Activated naive CD8-positive, alpha-beta T cell treated with anti-CD3 and anti-CD28 coated beads, Interleukin-2, amount 50 U/mL, for 24 hours (primary cell): ENCODE results near the gene EFTUD2.

Source experiments
- ATAC-seq: fragments of 150-1000 bp; cut with Tn5 transposase; one replicate; pipeline ENCODE4 v1.10.0; 2021
- DNase-seq: peaks from one replicate; pipeline ENCODE4 v3.0.0; 2021
- H3K27ac Mint-ChIP-seq: one replicate; pipeline ENCODE4 v1.8.0; 2021; ENCODE audit warnings: mild to moderate bottlenecking, mixed read lengths
- H3K27me3 Mint-ChIP-seq: one replicate; pipeline ENCODE4 v1.8.0; 2021; ENCODE audit warnings: mixed read lengths
- H3K36me3 Mint-ChIP-seq: one replicate; pipeline ENCODE4 v1.8.0; 2021; ENCODE audit warnings: low read depth, mixed read lengths
- H3K4me1 Mint-ChIP-seq: one replicate; pipeline ENCODE4 v1.8.0; 2021; ENCODE audit warnings: mixed read lengths
- H3K4me3 Mint-ChIP-seq: one replicate; pipeline ENCODE4 v1.8.0; 2021; ENCODE audit warnings: mild to moderate bottlenecking, moderate library complexity, mixed read lengths
- H3K9me3 Mint-ChIP-seq: one replicate; pipeline ENCODE4 v1.8.0; 2021; ENCODE audit warnings: mixed read lengths

The EFTUD2 gene

DNA sequence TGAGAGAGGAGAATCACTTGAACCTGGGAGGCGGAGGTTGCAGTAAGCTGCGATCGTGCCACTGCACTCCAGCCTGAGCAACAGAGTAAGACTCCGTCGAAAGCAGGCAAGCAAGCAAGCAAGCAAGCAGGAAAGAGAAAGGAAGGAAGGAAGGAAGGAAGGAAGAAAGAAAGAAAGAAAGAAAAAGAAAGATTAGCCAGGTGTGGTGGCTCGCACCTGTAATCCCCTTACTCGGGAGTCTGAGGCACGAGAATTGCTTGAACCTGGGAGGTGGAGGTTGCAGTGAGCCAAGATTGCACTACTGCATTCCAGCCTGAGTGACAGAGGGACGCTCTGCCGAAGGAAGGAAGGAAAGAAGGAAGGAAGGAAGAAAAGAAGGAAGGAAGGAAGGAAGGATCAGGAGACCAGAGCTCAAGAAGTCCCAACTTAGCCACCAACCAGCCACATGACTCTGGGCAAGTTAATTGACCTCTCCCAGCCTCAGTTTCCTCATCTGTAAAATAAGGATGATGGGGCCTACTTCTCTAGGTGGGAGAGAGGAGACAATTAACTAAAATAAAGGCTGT lies 9.6 kb upstream of the EFTUD2 start:
- no peaks in the 10 kb centered on the region for H3K36me3 Mint-ChIP-seq
- H3K27ac Mint-ChIP-seq: no peak overlapping the region
- no peak for DNase-seq
- no peaks in the 10 kb centered on the region for H3K9me3 Mint-ChIP-seq
- peaks cover 18% of the 10 kb centered on the region for H3K27me3 Mint-ChIP-seq
- no peak overlapping the region for H3K4me3 Mint-ChIP-seq
- no peak for ATAC-seq
- no peaks in the 10 kb centered on the region for H3K4me1 Mint-ChIP-seq

DNA sequence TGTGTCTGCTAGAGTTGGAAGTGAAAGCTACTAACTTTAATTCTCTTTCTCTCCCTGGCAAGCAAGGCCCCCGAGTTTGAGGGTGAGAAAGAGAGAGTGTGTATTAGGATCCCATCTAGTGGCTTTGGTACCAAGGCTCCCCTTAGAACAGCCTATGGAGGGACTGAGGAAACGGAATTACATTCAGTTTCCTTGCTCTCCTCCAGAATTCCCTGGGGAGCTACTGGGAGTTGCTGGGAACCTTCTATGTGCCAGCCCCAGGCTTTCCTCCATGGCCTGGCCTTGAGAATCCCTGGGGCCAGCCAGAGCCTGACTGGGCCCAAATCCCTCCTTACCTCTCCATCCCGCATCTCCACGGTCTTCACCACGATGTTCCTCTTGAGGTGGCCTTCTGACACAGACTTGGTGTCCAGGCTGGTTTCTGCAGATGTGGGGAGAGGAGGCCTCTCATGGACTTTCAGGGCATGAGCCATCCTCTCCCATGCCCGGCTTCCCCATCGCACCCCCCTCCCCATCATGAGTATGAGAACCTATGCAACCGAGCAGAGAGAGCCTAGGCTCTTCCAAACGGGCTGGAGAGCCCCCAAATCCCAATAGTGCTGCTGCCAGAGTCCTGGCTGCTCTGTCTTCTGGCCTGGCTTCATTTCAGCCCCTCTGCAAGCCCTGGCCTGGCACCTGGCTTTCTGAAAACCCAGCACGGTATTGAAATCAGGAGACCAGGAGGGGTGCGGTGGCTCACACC lies 8.7 kb upstream of the EFTUD2 start:
- ATAC-seq (no peak), DNase-seq (no peak)
- H3K27ac Mint-ChIP-seq: no peak overlapping the region
- H3K4me1 Mint-ChIP-seq: no peaks in the 10 kb centered on the region
- no peak overlapping the region for H3K4me3 Mint-ChIP-seq
- peaks cover 13% of the 10 kb centered on the region for H3K27me3 Mint-ChIP-seq
- no peaks in the 10 kb centered on the region for H3K36me3 Mint-ChIP-seq
- H3K9me3 Mint-ChIP-seq: no peaks in the 10 kb centered on the region

DNA sequence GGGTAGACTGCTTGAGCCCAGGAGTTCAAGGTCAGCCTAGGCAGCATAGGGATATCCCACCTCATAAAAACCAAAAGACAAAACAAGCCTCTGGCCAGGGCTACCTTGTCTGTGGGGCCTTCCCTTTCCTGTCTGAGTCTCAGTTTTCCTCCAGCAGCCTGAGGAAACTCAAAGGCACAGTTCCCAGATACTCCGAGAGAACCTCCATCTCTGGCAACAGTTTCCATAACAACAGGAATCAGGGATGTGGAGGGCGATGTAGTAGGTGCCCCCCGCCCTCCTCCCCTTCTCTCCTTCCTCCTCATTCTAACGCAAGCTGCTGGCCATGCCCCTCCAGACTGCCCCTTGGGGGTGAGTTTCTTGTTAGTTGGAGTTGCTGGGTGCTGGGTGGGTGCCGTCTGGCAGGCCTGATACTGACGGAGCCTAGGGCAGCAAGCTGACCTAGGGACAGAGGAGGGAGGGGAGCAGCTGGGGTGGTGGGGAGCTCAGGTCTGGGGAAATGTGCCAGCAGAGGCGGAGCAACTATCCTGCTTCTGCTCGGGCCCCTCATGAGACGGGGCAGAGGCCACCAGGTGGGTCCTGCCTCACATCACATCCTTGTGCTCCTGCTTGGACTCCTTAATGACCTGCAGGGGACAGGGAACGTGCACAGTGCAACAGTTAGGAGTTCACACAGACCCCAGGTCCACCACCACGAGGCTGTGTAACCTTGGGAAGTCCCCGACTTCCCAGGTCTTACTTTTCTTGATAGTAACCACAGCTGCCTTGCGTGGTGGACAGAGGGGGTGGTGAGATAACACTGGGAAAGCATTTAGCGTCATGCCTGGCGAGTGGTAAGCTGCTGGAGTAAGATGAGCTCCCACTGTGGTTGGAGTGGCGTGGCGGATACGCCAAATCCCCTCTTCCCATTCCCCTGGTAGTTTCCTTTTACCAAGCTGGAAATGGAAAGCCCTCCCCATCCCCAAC lies 7.8 kb upstream of the EFTUD2 start:
- no peaks in the 10 kb centered on the region for H3K9me3 Mint-ChIP-seq
- no peak overlapping the region for H3K4me3 Mint-ChIP-seq
- no peak for ATAC-seq
- H3K4me1 Mint-ChIP-seq: no peaks in the 10 kb centered on the region
- peaks cover 7% of the 10 kb centered on the region for H3K27me3 Mint-ChIP-seq
- no peaks in the 10 kb centered on the region for H3K36me3 Mint-ChIP-seq
- no peak for DNase-seq
- no peak overlapping the region for H3K27ac Mint-ChIP-seq

DNA sequence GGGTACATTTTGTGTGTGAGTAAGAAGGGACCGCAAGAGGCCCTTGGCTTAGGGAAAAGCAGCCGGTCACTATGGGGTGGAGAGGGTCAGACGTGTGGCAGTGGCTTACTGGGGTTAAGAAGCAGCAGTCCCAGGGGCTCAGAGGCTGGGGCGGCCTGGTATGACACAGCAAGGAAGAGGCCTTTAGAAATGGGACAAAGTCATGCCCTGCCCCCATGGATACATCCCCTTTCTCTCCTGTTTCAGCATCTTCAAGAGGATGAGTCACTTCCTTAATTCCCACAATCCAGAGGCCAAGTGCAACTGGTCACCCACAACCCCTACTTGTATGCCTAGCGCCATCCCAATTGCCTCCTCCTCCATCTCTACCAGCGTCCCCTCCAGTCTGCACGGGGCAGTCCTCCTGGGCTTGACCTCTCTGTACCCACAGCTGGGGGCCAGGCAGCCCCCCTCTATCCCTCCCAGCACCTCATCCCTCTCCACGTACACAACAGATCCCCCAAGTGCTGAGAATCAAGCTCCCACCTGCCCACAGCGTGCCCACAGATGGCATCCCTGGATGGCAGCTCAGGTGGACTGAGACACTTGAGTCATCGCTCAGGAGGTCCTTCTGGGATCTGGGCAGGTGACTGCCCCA lies 6.9 kb upstream of the EFTUD2 start:
- DNase-seq (no peak), ATAC-seq (no peak)
- H3K9me3 Mint-ChIP-seq: no peaks in the 10 kb centered on the region
- no peaks in the 10 kb centered on the region for H3K36me3 Mint-ChIP-seq
- peaks cover 2% of the 10 kb centered on the region for H3K27me3 Mint-ChIP-seq
- no peak overlapping the region for H3K4me3 Mint-ChIP-seq
- H3K4me1 Mint-ChIP-seq: no peaks in the 10 kb centered on the region
- no peak overlapping the region for H3K27ac Mint-ChIP-seq

DNA sequence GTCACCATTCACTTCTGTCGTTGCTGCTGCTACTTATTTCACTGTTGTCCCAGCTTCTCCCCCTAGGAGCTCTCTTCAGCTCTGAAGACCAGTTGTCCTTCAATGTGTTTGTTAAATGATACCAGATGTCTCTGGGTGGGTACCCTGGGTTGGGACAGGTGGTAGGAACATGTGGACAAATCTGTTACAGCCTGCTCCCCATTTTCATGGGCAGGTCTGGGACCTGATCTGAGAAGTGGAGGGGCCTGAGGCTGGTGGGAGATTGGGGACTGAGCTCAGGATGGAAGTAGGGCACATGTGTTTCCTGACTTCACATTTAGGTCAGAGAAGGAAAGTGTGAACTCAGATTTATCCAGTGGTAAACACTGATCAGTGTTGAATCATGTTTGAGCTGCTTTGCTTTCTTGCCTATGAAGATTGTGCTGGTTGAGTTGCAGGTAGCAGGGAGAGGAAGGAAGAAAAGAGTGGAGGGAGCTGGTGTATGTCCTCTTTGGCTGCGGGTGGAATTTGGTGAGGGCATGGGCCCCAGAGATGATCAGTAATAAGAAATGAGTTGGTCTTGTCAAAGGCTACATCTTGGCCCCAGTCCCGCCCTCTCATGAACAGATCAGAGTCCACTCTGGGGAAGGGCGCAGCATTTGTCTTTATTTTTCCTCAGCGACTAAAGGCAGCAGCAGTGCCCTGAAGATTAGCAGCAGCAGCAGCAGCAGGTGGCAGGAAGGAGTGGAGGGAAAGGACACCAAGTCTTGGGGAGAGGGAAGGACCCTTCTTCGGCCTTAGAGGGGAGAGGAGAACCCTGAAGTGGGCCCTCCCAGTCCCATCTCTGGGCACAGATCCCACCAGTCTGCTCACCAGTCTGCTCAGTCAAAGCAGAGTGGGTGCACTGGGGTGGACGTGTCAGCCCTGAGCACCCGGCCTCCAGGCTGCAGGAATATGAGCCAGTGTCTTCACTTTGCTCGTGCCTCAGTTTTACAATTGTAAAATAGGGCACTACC lies 6.1 kb upstream of the EFTUD2 start:
- no peak for DNase-seq
- Mint-ChIP-seq H3K27me3 (peaks cover 2% of the 10 kb centered on the region), H3K4me3 (no peak overlapping the region), H3K9me3 (no peaks in the 10 kb centered on the region), H3K4me1 (peaks cover 2% of the 10 kb centered on the region), H3K27ac (no peak overlapping the region), H3K36me3 (no peaks in the 10 kb centered on the region)
- ATAC-seq: no peak

DNA sequence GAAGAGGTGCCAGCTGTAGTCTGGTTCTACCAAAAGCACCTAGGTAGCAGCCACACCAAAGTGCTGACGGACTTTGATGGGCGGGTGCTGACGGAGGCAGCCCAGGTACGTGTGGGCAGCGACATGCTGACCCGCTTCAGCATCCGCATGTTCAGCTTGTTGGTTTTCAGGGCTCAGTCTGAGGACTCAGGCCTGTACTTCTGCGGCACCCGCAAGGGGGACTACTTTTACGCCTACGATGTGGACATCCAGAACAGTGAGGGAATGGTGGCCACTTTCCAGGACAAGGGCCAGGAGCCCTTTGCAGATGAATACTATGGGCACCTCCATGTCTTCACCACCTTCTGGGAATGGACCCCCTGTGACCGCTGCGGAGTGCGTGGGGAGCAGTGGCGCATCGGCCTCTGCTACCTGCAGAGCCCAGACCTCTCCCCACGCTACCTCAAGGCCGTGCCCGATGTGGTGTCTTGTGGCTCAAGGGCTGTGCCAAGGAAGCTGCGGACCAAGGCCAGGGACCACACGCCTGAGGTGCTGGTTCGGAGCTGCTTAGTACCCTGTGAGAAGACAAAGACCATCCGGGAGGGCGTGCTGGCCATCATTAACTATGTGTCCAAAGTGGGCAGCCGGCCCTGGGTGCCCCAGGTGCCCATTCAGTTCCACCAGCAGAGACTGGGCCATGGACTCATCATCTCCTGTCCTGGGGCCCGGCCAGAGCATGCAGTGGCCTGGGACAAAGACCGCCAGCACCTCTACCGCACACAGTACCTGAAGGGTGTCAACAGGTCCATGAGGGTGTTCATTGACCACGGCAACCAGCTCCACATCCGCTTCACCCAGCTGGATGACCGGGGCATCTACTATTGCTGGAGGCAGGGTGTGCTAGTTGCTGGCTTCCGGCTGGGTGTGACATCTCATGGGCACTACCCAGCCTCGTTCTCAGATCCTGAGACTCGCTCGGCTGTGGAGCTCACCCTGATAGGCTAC lies 5.0 kb upstream of the EFTUD2 start:
- no peak overlapping the region for H3K27ac Mint-ChIP-seq
- H3K36me3 Mint-ChIP-seq: no peaks in the 10 kb centered on the region
- no peaks in the 10 kb centered on the region for H3K9me3 Mint-ChIP-seq
- no peak overlapping the region for H3K4me3 Mint-ChIP-seq
- DNase-seq (no peak), ATAC-seq (no peak)
- H3K4me1 Mint-ChIP-seq: peaks cover 12% of the 10 kb centered on the region
- H3K27me3 Mint-ChIP-seq: no peaks in the 10 kb centered on the region

DNA sequence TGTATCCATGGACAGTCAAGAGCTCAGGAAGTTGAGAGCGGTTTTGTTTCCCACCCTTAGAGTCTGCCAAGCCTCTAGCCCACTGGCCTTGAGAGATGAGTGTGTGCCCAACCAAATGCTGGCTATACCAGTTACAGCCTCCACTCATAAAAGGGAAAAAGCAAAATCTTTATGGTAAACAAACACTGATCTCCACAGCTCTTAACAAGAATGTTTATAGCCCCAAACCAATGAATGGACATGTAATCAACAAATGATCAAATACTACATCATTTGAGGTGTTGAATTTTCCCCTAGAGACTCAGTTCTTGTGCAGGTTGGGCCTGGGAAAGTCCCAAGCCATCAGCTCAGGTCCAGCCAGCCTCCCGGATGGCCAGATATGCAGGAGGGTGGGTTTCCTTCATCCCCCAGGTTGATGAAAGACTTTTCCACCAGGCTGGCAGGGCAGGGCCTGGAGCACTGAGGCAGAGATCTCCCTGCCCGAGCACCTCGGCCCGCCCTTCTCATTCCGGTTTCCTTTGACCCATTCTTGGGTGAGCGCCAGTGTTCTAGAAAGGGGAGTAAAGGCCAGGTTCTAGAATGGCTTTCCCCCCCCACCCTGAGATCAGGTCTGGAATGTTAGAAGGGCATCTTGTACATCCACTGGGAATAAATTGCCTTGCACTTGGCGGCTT lies 3.9 kb upstream of the EFTUD2 start:
- Mint-ChIP-seq H3K36me3 (peaks cover 6% of the 10 kb centered on the region), H3K9me3 (no peaks in the 10 kb centered on the region), H3K27ac (no peak overlapping the region), H3K4me1 (peaks cover 20% of the 10 kb centered on the region), H3K4me3 (no peak overlapping the region), H3K27me3 (no peaks in the 10 kb centered on the region)
- no peak for ATAC-seq
- no peak for DNase-seq

DNA sequence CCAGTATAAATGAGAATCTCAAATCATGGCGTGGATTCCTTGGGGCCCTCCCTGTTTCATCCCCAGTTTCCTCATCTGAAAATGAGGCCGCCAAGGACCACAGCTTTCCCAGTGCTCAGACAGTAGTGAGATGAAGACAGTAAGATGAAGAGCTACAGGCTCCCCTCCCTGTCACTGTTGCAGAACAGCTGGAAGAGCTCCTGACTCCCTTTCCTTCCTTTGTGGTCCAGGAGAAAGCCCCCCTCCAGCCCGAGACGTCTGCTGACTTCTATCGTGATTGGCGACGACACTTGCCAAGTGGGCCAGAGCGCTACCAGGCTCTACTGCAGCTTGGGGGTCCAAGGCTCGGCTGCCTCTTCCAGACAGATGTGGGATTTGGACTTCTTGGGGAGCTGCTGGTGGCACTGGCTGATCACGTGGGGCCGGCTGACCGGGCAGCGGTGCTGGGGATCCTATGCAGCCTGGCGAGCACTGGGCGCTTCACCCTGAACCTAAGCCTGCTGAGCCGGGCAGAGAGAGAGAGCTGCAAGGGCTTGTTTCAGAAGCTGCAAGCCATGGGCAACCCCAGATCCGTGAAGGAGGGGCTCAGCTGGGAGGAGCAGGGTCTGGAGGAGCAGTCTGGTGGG lies 3.0 kb upstream of the EFTUD2 start:
- Mint-ChIP-seq H3K36me3 (peaks cover 6% of the 10 kb centered on the region), H3K27ac (no peak overlapping the region), H3K4me3 (no peak overlapping the region), H3K4me1 (peaks cover 24% of the 10 kb centered on the region), H3K27me3 (no peaks in the 10 kb centered on the region), H3K9me3 (no peaks in the 10 kb centered on the region)
- ATAC-seq (no peak), DNase-seq (no peak)

DNA sequence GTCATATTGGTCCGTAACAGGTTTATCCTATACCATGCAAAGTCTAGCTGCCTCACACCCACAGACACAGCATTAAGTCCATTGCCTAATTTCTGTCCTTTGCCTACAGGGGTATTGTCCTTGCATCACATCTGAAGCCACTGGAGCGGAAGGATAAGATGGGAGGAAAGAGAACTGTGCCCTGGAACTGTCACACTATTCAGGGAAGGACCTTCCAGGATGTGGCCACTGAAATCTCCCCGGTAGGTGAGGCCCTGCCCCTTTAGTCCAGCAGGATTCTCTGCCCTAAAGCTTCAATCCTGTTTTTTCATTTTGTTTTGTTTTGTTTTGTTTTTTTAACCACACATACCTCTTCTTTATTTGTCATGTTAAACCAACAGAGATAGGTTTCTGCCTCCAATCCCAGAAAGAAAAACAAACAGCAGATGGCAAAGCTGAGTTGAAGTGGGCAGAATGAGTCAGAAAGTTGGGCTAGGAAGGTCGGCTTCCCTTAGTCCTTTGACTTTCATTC lies 2.2 kb upstream of the EFTUD2 start:
- ATAC-seq (no peak), DNase-seq (no peak)
- Mint-ChIP-seq H3K4me1 (peaks cover 27% of the 10 kb centered on the region), H3K9me3 (no peaks in the 10 kb centered on the region), H3K27ac (no peak overlapping the region), H3K36me3 (peaks cover 7% of the 10 kb centered on the region), H3K27me3 (no peaks in the 10 kb centered on the region), H3K4me3 (no peak overlapping the region)

DNA sequence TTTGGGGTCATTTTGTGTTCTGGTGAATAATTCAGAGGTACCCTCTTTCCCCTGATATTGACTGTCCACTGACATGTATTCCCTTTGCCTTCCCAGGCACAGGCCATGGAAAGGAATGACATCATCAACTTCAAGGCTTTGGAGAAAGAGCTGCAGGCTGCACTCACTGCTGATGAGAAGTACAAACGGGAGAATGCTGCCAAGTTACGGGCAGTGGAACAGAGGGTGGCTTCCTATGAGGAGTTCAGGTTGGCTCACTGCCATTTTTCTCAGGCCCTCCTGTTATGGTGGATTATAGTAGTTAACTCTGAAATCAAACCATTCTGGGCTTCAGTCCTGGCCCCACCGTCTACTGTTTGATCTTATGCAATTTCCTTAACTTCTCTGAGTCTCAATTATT lies 1.6 kb upstream of the EFTUD2 start:
- Mint-ChIP-seq H3K4me3 (no peak overlapping the region), H3K36me3 (peaks cover 11% of the 10 kb centered on the region), H3K9me3 (no peaks in the 10 kb centered on the region)

DNA sequence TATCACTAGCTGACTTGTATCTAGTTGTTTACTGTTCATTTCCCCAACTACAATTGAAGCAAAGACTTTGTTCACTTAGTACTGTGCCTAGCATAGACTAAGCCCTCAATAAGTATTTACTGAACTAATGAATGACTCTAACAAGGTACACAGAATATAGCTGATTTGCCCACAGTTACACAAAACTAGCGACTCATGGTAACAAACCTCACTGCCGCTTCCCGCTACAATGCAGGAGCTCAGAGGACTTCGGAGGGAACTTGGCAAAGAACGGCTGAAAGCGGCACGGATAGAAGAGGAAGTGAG lies 524 bp downstream of the EFTUD2 start:
- H3K27me3 Mint-ChIP-seq: no peaks in the 10 kb centered on the region
- H3K9me3 Mint-ChIP-seq: no peaks in the 10 kb centered on the region

More for the DNA sequence above, 1.6 kb upstream of the EFTUD2 start:
- Mint-ChIP-seq H3K27me3 (no peaks in the 10 kb centered on the region), H3K27ac (no peak overlapping the region), H3K4me1 (peaks cover 29% of the 10 kb centered on the region)
- DNase-seq (no peak), ATAC-seq (no peak)

DNA sequence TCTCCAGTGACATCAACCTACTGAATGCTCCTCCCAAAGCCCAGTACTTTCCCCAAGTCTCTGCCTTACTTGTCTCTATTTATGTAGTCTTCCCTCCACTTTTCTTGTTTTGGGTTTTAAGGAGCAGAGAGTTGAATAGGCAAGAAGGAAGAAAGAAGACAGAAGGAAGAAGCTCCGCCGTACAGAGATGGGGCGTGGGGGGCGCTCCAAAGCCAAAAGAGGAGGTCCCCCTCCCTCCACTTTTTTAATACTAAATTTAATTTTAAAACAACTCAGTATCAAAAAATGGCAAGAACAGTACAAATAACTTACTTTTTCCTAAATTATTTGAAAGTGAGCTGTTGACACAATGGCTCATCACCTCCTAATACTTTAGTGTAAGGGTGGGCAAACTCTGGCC lies 4.6 kb downstream of the EFTUD2 start:
- Mint-ChIP-seq H3K36me3 (peaks cover 29% of the 10 kb centered on the region), H3K9me3 (no peaks in the 10 kb centered on the region), H3K4me3 (no peak overlapping the region), H3K4me1 (peaks cover 34% of the 10 kb centered on the region), H3K27ac (no peak overlapping the region), H3K27me3 (no peaks in the 10 kb centered on the region)
- ATAC-seq (no peak), DNase-seq (no peak)

More for the DNA sequence above, 524 bp downstream of the EFTUD2 start:
- Mint-ChIP-seq H3K36me3 (peaks cover 19% of the 10 kb centered on the region), H3K4me1 (peaks cover 37% of the 10 kb centered on the region), H3K4me3 (peak overlapping the region; percentile 90), H3K27ac (peak overlapping the region; percentile 100)
- no peak for ATAC-seq
- DNase-seq: no peak
